Astrocyte of the spinal cord (primary cell): ENCODE results near the gene DYNC2I2.
A peak's percentile ranks its signal among the peaks of the same experiment; 100 is the strongest.

Experiments
- DNase-seq: peaks from one replicate; pipeline ENCODE4 v3.0.0; 2011; ENCODE audit warnings: low read depth, low spot score
- H3K4me3 ChIP-seq: 2 replicates; pipeline ENCODE4 v1.5.1; 2011; ENCODE audit warnings: low read depth, mild to moderate bottlenecking, low read length, moderate library complexity
- CTCF ChIP-seq: IDR thresholded peaks from 2 replicates; pipeline ENCODE4 v1.5.1; 2012; ENCODE audit warnings: low read depth, mild to moderate bottlenecking, low read length, inconsistent platforms
- in situ Hi-C: cut with HindIII; loops from 2 replicates; pipeline ENCODE4 v1.10.0; 2017; ENCODE audit warnings: low sequenced_read_pairs

Gene DYNC2I2

GRCh38 chr9:128656416-128657343, at the start of gene DYNC2I2:
TSS of gene DYNC2I2 (minus strand) at chr9:128656847. CDS start at chr9:128656726, 121 bp downstream.
- H3K4me3 ChIP-seq = peak within 1 kb of the TSS; percentile 46
- in situ Hi-C loops = no loop called here
- no peak for TF ChIP-seq CTCF
- DNase-seq = peak; percentile 95

- no peak for TF ChIP-seq CTCF
- DNase-seq = no peak
- no peak overlapping the region for H3K4me3 ChIP-seq
- in situ Hi-C loops = no loop called here
Measured at GRCh38 chr9:128706045-128706444, 49.4 kb upstream of the DYNC2I2 start.

- no peak for DNase-seq
- no peak for TF ChIP-seq CTCF
- in situ Hi-C loops = no loop called here
- H3K4me3 ChIP-seq = no peak overlapping the region
Measured at GRCh38 chr9:128705051-128705965, 48.7 kb upstream of the DYNC2I2 start.

- no peak for DNase-seq
- in situ Hi-C loops = no loop called here
- no peak overlapping the region for H3K4me3 ChIP-seq
- no peak for TF ChIP-seq CTCF
Measured at GRCh38 chr9:128704356-128704670, 47.7 kb upstream of the DYNC2I2 start.

GRCh38 chr9:128703616-128704355, 47.1 kb upstream of the DYNC2I2 start:
- in situ Hi-C loops = no loop called here
- no peak for TF ChIP-seq CTCF
- no peak for DNase-seq
- peak overlapping the region; percentile 64 for H3K4me3 ChIP-seq
